Upper lobe of left lung (tissue), 4 donors: ENCODE results near the gene ZNF738.

Experiments
- CTCF ChIP-seq, 6 experiments: fragments of 450-650 bp in 4 of 6; fragments of 200-600 bp in 2 of 6; sonication (generic) in 2 of 6; IDR thresholded peaks; one replicate each; pipeline ENCODE4 v1.5.1; 2016 to 2019; ENCODE audit warnings: antibody characterized with exemption in 6 of 6
- POLR2AphosphoS5 ChIP-seq, 2 donors: sonication (generic); formaldehyde crosslinking; IDR thresholded peaks; one replicate each; pipeline ENCODE4 v1.5.1; 2017; ENCODE audit warnings: antibody characterized with exemption in 2 of 2

- TF ChIP-seq CTCF (IDR thresholded peaks at IDR 0.05): no peak
- TF ChIP-seq POLR2AphosphoS5 (IDR thresholded peaks at IDR 0.05): no peak
Measured at GRCh38 chr19:21314676-21315075, 44.1 kb upstream of the ZNF738 start.
